ENCODE measurements around the gene TNFRSF1A.
A peak's percentile ranks its signal among the peaks of the same experiment; 100 is the strongest.

Gene TNFRSF1A

DNA sequence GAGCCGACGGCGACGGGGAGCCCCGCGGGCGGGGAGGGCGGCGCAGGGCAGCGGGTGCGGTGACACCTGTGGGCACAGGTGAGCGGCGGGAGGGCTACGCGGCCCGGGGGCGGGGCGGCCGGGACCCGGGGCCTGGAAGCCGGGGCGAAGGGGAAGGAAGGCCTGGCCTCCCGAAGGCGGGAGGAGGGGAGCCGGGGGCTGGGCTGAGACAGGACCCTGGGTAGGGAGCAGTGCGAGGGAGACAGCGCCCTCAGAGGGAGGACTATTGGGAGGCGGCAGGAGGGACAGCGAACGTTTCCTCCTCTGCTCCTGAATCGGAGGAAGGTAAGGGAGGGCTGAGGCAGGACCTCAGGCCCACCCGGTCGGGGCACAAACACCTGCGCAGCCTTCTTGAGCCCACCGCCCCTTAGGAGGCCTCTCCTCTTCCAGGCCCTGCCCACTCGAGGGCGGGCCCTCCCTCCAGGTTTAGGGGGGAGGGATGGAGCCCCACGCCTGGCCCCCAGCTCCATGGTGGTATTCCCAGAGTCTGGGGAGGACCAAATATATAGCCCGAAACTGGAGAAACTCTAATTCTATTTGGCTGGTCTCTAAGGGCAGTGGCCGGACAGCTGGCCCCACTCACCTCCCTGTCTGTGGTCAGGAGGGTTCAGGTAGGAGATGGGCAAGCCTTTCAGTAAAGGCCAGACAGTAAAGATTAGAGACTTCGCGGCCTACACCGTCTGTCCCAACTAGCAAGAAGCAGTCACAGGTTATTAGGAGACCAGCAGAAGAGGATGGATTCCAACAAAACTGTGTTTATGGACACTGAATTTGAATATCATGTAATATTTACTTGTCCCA, 30.9 kb downstream of the TNFRSF1A start:
- WGBS, 2 experiments (ENCODE audit: insufficient coverage in 2 of 2) = 16 to 20% methylated on average over 16 to 26 of the region's 43 CpGs

DNA sequence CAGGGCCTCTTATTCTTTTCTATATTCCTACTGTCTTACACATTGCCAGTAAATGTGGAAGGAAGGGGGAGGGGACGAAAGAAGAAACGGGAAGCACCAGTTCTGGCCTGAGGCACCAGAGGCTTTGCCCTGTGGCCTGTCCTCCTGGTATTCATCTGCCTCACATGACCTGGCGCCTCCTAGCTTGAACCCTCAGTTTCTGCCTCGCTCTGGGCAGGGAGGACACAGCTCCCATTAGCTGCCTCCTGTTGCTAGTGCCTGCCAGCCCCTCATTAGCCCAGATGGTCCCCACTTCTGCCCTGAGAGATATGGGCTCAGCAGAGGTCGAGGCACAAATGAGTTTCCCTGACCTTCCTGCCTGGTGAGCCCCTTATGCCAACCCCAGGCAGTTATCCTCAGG, 34.3 kb downstream of the TNFRSF1A start:
- Histone ChIP-seq H3K27ac (ENCODE audit: low read depth, low read length, severe bottlenecking) (no peak overlapping the region), H3K36me3 (ENCODE audit: control insufficient read depth, insufficient read depth, low read length) (no peaks in the 10 kb centered on the region), H3K4me3 (ENCODE audit: extremely low read depth, insufficient read depth, low read length, poor library complexity, severe bottlenecking) (no peak overlapping the region), H3K9me3 (ENCODE audit: control insufficient read depth, low read length) (no peaks in the 10 kb centered on the region), H3K4me1 (ENCODE audit: control insufficient read depth, insufficient read depth, low read length, poor library complexity, severe bottlenecking) (peaks cover 5% of the 10 kb centered on the region)
- 63 to 85% methylated on average over 4 of the region's 5 CpGs for WGBS, 2 experiments (ENCODE audit: insufficient coverage in 2 of 2)

More for the DNA sequence above, 30.9 kb downstream of the TNFRSF1A start:
- peak overlapping the region; percentile 42 for H3K4me3 ChIP-seq (ENCODE audit: extremely low read depth, insufficient read depth, low read length, poor library complexity, severe bottlenecking)
- no peak overlapping the region for H3K27ac ChIP-seq (ENCODE audit: low read depth, low read length, severe bottlenecking)
- H3K4me1 ChIP-seq (ENCODE audit: control insufficient read depth, insufficient read depth, low read length, poor library complexity, severe bottlenecking) = peaks cover 17% of the 10 kb centered on the region
- no peaks in the 10 kb centered on the region for H3K36me3 ChIP-seq (ENCODE audit: control insufficient read depth, insufficient read depth, low read length)
- no peaks in the 10 kb centered on the region for H3K9me3 ChIP-seq (ENCODE audit: control insufficient read depth, low read length)

DNA sequence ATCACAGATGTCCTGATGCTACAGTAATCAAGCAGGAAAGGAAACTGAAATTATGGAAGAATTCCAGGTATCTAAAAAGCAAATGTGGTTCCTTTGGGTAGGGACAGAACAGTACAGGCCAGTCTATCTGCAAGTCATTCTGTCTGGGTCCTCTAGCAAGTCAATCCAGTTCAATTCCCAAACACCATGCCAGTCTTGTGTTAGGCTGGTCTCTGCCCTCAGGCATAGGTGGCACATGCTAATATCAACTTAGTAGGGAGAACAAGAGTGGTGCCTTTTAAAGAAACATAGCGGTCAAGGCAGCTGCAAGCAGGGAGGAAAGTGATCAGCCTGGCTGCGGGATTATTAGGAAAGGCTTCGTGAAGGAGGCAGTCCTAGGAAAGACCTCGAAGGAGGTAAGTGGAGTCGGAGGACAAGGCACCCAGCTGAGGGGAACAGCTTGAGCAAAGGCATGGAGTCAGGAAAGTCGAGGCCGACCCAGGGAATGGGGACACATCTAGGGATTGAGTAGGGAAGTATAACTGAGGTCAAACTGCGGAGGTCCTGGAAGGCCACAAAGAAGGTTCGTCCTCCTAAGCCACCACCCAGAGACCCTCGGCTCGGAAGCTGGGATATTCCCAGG, 35.2 kb downstream of the TNFRSF1A start:
- Histone ChIP-seq H3K4me3 (ENCODE audit: extremely low read depth, insufficient read depth, low read length, poor library complexity, severe bottlenecking) (no peak overlapping the region), H3K27ac (ENCODE audit: low read depth, low read length, severe bottlenecking) (no peak overlapping the region), H3K4me1 (ENCODE audit: control insufficient read depth, insufficient read depth, low read length, poor library complexity, severe bottlenecking) (peaks cover 3% of the 10 kb centered on the region), H3K9me3 (ENCODE audit: control insufficient read depth, low read length) (no peaks in the 10 kb centered on the region), H3K36me3 (ENCODE audit: control insufficient read depth, insufficient read depth, low read length) (no peaks in the 10 kb centered on the region)
- 91 to 92% methylated on average over 8 to 9 of the region's 11 CpGs for WGBS, 2 experiments (ENCODE audit: insufficient coverage in 2 of 2)

DNA sequence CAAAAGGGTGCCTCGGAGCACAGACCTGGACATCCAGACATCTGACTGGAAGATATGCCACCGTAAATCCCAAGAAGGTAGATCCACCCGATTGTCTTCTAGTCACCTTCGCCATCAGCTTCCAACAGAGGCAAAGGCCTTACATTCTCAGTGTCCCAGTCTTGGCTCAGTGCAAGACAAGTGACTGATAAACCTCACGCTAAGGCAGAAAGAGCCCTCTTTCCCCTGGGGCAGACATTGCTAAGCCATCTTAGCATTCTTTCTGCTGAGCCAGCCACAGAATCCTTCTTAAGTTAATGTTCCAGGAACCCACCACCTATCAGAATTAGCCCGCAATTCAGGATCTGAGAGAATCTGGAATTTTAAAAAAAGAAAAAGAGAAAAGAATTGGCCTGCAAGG, 35.7 kb downstream of the TNFRSF1A start:
- Histone ChIP-seq H3K27ac (ENCODE audit: low read depth, low read length, severe bottlenecking) (no peak overlapping the region), H3K4me1 (ENCODE audit: control insufficient read depth, insufficient read depth, low read length, poor library complexity, severe bottlenecking) (peaks cover 3% of the 10 kb centered on the region), H3K4me3 (ENCODE audit: extremely low read depth, insufficient read depth, low read length, poor library complexity, severe bottlenecking) (no peak overlapping the region), H3K9me3 (ENCODE audit: control insufficient read depth, low read length) (no peaks in the 10 kb centered on the region), H3K36me3 (ENCODE audit: control insufficient read depth, insufficient read depth, low read length) (no peaks in the 10 kb centered on the region)
- 94 to 96% methylated on average over 5 of the region's 6 CpGs for WGBS, 2 experiments (ENCODE audit: insufficient coverage in 2 of 2)

DNA sequence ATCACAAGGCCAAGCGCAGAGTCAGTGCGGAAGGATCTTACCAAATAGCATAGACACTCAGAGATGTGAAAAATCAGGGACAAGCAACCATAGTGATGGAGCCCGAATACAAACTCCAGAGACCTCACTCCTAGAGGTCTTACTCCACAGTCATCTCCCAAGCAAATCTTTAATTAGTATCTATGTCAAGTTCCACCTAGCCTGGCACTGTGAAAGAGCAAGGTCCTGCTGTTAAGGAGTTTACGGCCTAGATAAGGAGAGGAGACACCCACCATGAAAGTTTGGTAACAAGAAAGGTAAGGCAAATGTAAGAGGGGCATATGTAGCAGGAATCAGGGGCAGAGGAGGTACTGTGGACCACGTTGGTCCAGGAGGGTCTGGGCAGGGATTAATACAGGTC, 38.8 kb downstream of the TNFRSF1A start:
- Histone ChIP-seq H3K36me3 (ENCODE audit: control insufficient read depth, insufficient read depth, low read length) (no peaks in the 10 kb centered on the region), H3K27ac (ENCODE audit: low read depth, low read length, severe bottlenecking) (no peak overlapping the region), H3K4me1 (ENCODE audit: control insufficient read depth, insufficient read depth, low read length, poor library complexity, severe bottlenecking) (no peaks in the 10 kb centered on the region), H3K9me3 (ENCODE audit: control insufficient read depth, low read length) (no peaks in the 10 kb centered on the region), H3K4me3 (ENCODE audit: extremely low read depth, insufficient read depth, low read length, poor library complexity, severe bottlenecking) (no peak overlapping the region)
- WGBS, 2 experiments (ENCODE audit: insufficient coverage in 2 of 2) = 85 to 100% methylated on average over 3 to 4 of the region's 5 CpGs

DNA sequence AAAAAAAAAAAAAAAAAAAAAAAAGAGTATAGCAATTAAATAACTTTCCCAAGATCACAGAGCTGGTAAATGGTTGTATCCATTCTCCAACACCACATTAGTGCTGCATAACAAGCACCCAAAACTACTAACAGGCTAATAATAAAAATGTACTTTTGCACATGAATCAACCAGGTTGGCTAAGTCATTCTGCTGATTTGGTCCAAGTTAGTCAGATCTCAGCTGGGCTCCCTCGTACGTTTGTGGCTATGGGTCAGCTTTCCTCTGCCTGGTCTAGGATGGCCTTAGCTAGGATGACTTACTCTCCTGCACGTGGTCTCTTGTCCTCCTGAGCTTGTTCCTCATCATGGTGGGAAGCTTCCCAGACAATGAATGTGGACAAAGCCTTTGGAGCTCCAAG, 39.3 kb downstream of the TNFRSF1A start:
- H3K36me3 ChIP-seq (ENCODE audit: control insufficient read depth, insufficient read depth, low read length) = no peaks in the 10 kb centered on the region
- H3K4me3 ChIP-seq (ENCODE audit: extremely low read depth, insufficient read depth, low read length, poor library complexity, severe bottlenecking) = no peak overlapping the region
- no peaks in the 10 kb centered on the region for H3K9me3 ChIP-seq (ENCODE audit: control insufficient read depth, low read length)
- H3K4me1 ChIP-seq (ENCODE audit: control insufficient read depth, insufficient read depth, low read length, poor library complexity, severe bottlenecking) = no peaks in the 10 kb centered on the region
- no peak overlapping the region for H3K27ac ChIP-seq (ENCODE audit: low read depth, low read length, severe bottlenecking)
- 92 to 95% methylated on average over 3 of the region's 3 CpGs for WGBS, 2 experiments (ENCODE audit: insufficient coverage in 2 of 2)

DNA sequence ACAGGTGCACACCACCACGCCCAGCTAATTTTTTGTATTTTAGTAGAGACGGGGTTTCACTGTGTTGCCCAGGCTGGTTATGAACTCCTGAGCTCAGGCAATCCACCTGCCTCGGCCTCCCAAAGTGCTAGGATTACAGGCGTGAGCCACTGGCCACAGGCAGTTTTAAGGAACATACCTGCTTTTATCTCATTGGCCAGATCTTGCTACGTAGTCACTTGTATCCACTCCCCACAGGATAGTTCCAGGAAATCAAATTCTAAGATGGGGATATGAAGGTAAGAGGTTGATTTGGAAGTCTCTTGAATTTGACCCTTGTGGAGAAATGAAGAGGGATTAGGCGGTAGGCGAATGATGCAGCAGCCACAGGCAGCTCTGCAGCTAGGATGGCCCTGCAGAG, 40.2 kb downstream of the TNFRSF1A start:
- Histone ChIP-seq H3K4me1 (ENCODE audit: control insufficient read depth, insufficient read depth, low read length, poor library complexity, severe bottlenecking) (no peaks in the 10 kb centered on the region), H3K9me3 (ENCODE audit: control insufficient read depth, low read length) (no peaks in the 10 kb centered on the region), H3K36me3 (ENCODE audit: control insufficient read depth, insufficient read depth, low read length) (no peaks in the 10 kb centered on the region), H3K27ac (ENCODE audit: low read depth, low read length, severe bottlenecking) (no peak overlapping the region), H3K4me3 (ENCODE audit: extremely low read depth, insufficient read depth, low read length, poor library complexity, severe bottlenecking) (no peak overlapping the region)
- WGBS, 2 experiments (ENCODE audit: insufficient coverage in 2 of 2) = 93% methylated on average over 5 to 6 of the region's 7 CpGs

DNA sequence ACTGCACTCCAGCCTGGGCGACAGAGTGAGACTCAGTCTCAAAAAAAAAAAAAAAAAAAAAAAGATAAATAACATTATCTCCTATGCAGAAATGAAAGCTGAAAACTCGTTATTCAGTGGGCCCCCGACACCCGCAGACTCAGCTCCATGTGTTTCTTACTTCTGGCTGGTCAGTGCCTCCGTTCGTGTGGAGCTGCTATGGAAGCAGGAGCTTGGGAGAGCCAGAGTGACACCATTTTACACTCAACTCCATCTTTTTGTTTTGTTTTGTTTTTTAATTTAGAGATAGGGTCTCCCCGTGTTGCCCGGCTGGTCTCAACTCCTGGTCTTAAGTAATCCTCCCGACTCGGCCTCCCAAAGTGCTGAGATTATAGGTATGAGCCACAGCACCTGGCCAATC, 44.7 kb downstream of the TNFRSF1A start:
- no peak overlapping the region for H3K4me3 ChIP-seq (ENCODE audit: extremely low read depth, insufficient read depth, low read length, poor library complexity, severe bottlenecking)
- no peak overlapping the region for H3K27ac ChIP-seq (ENCODE audit: low read depth, low read length, severe bottlenecking)
- no peaks in the 10 kb centered on the region for H3K9me3 ChIP-seq (ENCODE audit: control insufficient read depth, low read length)
- H3K36me3 ChIP-seq (ENCODE audit: control insufficient read depth, insufficient read depth, low read length) = no peaks in the 10 kb centered on the region
- 87 to 91% methylated on average over 4 to 5 of the region's 10 CpGs for WGBS, 2 experiments (ENCODE audit: insufficient coverage in 2 of 2)
- H3K4me1 ChIP-seq (ENCODE audit: control insufficient read depth, insufficient read depth, low read length, poor library complexity, severe bottlenecking) = peaks cover 11% of the 10 kb centered on the region

DNA sequence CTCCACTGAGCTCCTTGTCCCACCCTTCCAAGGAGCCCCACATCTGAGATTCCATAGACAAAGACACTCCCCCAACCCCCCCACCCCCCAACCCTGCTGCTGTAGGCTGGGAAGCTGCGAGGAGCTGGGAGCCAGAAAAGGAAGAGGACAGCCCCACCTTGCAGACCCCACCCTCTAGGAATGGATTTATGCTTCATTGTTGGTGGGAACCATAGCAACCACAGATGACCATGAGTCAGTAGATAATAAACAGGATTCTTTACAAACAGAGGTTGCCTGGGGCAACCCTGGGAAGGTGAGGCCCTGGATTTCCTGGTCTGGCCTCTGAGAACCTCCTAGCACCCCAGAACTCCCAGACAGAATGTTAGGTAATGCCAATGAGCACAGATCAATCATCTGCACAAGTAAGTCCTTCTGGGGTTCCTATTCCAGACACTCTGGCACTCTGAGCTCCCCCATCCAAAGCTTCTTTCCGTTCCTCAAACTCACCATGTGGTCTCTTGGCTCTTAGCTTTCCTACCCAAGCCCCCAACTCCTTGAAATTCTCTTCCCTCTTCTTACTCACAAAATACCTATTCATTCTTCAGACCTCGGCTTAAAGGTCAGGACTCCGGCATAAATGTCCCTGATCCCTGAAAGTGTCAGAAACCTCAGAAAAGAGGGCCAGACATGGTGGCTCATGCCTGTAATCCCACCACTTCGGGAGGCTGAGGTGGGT, 46.6 kb downstream of the TNFRSF1A start:
- WGBS, 2 experiments (ENCODE audit: insufficient coverage in 2 of 2) = 80 to 84% methylated on average over 3 to 4 of the region's 5 CpGs
- no peak overlapping the region for H3K4me3 ChIP-seq (ENCODE audit: extremely low read depth, insufficient read depth, low read length, poor library complexity, severe bottlenecking)
- no peaks in the 10 kb centered on the region for H3K36me3 ChIP-seq (ENCODE audit: control insufficient read depth, insufficient read depth, low read length)
- peaks cover 11% of the 10 kb centered on the region for H3K4me1 ChIP-seq (ENCODE audit: control insufficient read depth, insufficient read depth, low read length, poor library complexity, severe bottlenecking)
- H3K27ac ChIP-seq (ENCODE audit: low read depth, low read length, severe bottlenecking) = peak overlapping the region; percentile 88
- H3K9me3 ChIP-seq (ENCODE audit: control insufficient read depth, low read length) = no peaks in the 10 kb centered on the region

DNA sequence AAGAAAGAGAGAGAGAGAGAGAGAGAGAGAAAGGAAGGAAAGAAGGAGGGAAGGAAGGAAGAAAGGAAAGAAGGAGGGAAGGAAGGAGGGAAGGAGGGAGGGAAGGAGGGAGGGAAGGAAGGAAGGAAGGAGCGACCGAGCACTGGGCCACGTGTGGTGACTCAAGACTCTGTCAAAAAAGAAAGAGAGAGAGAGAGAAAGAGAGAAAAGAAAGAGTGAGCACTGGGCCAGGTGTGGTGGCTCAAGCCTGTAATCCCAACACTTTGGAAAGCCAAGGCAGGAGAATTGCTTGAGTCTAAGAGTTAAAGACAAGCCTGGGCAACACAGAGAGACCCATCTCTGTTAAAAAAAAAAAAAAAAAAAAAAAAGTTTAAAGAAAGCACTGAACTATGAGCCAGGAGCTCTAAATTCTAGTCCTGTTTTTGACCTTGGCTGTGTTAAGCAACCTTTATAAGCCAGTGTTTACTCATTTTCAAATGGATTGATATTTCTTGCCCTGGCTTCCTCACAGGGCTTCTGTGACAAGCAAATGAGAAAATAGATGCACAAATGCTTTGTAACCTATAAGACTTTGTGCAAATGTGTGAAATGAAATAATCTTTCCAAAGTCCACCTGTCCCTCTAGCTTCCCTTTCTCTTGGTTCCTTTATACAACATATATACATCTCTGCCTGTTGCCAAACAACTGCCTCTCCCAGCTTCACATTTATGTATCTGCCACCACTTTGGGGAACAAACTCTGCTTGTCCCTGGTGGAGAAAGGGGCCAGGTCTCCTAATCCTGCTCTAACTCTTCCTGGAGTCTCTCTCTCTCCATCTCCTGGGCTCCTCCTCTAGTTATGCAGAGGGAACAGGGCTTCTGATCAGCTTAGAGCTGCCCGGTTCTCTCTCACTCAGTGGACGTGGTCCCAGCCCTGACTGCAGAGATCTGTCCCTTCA, 47.5 kb downstream of the TNFRSF1A start:
- Histone ChIP-seq H3K27ac (ENCODE audit: low read depth, low read length, severe bottlenecking) (peak overlapping the region; percentile 88), H3K4me3 (ENCODE audit: extremely low read depth, insufficient read depth, low read length, poor library complexity, severe bottlenecking) (no peak overlapping the region)
- 72 to 76% methylated on average over 5 of the region's 5 CpGs for WGBS, 2 experiments (ENCODE audit: insufficient coverage in 2 of 2)

More for the DNA sequence above, 47.5 kb downstream of the TNFRSF1A start:
- H3K36me3 ChIP-seq (ENCODE audit: control insufficient read depth, insufficient read depth, low read length) = no peaks in the 10 kb centered on the region
- H3K4me1 ChIP-seq (ENCODE audit: control insufficient read depth, insufficient read depth, low read length, poor library complexity, severe bottlenecking) = peaks cover 11% of the 10 kb centered on the region
- peaks cover 4% of the 10 kb centered on the region for H3K9me3 ChIP-seq (ENCODE audit: control insufficient read depth, low read length)

All from mesodermal cell (in vitro differentiated cells).